Inflammatory macrophage treated with lipopolysaccharide for 4 hours (primary cell): ENCODE results near the gene MAP2K7.
"Not testable (repeated sequence)": the region's sequence is repeated elsewhere in the genome, so short reads cannot be mapped to it uniquely, and the experiment has no call there.

Source experiments
- DNase-seq: peaks from one replicate; pipeline ENCODE4 v3.0.0-alpha.2; 2020

MAP2K7 gene

DNA sequence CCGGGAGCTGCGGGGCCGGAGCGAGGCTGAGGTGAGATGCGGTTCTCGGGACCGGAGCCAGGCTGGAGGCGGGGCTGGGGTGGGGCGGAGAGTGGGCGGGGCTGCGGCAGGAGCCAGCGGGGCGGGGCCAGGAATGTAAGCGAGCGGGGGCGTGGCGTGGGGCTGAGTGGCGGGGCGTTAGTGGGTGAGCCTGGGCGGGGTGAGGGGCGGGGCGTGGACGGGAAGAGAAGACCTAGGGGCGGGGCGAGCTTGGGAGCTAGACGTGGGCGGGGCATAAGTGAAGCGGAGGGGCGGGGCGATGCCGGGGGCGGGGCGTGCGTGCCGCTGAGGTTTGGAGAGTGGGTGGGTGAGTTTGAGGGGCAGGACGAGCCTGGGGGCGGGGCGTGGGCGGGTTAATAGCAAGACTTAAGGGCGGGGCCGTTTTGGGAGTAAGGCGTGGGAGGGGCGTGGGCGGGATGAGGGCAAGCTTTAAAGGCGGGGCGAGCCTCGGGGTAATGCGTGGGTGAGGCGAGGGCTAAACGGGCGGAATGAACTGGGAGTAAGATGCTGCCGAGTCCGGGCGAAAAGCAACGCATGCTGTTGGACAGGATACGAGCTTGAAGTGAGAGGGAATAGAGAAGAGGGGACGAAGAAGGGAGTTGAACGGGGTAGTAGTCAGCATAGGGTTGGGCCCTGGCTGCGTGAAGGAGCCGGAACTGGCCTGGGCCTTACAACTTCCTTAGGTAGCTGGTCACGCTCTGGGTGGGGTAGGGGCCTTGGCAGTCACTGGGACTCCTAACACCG is 17.0 kb downstream of the MAP2K7 start:
- DNase-seq = peak; percentile 98

DNA sequence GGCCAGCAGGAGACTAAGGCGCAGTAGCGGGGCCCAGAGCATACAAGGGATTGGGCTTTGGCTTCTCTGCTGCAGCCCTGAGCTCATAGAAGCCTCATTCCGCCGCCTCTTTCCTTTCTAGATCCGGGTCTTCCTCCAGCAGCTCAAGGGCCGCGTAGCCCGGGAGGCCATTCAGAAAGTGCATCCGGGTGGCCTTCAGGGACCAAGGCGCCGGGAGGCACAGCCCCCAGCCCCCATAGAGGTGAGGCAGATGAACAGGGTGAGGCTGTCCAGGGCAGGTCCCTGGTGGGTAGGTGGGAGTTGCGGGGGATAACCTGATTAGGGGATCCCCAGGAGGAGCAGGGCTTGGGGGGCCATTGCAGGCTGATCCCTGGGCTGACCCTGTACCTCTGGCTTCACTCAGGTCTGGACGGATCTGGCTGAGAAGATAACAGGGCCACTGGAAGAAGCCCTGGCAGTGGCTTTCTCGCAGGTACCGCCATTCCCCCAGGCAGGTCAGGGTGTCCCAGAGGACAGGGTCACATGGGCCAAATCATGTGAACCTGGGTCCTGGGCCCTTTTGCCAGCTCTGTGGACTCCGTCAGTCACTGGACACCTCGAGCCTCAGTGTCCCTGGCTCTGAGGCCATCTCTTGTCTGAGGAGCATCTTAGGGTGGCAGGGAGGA is 17.8 kb downstream of the MAP2K7 start:
- no peak for DNase-seq

DNA sequence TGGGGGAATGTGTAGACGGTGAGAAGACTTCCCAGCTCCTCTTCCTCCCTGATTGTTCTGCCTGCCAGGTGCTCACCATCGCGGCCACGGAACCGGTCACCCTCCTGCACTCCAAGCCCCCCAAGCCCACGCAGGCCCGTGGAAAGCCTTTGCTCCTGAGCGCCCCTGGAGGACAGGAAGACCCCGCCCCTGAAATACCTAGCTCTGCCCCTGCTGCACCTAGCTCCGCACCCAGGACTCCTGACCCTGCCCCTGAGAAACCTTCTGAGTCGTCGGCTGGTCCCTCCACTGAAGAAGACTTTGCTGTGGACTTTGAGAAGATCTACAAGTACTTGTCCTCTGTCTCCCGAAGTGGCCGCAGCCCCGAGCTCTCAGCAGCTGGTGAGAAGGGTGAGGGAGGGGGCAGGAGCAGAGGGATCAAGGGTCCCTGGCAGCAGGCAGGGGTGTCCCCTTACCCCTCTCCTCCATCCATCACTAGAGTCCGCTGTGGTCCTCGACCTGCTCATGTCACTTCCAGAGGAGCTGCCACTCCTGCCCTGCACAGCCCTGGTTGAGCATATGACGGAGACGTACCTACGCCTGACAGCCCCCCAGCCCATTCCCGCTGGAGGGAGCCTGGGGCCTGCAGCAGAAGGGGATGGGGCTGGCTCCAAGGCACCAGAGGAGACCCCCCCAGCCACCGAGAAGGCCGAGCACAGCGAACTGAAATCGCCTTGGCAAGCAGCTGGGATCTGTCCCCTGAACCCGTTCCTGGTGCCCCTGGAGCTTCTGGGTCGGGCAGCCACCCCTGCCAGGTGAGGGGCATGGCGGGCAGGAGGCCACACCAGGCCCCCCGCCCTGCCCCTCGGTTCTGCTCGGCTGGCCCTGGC is 18.5 kb downstream of the MAP2K7 start:
- DNase-seq = no peak

DNA sequence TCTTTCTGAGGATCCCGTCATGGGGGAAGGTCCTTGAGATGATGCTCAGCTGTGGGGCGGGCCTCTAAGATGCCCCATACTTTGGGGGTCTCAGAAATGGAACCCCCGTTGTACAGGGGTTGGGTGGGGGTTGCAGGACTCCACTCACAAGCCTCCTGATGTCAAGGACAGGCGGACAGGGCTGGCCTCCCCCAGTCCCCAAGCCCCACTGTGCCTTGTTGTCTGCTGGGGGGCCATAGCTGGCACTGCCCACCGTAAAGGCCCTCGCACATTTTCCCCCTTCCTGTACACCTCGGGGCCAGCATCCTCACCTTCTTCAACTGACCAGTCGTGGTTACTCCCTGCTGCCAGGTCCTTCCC is 19.1 kb downstream of the MAP2K7 start:
- DNase-seq = no peak

DNA sequence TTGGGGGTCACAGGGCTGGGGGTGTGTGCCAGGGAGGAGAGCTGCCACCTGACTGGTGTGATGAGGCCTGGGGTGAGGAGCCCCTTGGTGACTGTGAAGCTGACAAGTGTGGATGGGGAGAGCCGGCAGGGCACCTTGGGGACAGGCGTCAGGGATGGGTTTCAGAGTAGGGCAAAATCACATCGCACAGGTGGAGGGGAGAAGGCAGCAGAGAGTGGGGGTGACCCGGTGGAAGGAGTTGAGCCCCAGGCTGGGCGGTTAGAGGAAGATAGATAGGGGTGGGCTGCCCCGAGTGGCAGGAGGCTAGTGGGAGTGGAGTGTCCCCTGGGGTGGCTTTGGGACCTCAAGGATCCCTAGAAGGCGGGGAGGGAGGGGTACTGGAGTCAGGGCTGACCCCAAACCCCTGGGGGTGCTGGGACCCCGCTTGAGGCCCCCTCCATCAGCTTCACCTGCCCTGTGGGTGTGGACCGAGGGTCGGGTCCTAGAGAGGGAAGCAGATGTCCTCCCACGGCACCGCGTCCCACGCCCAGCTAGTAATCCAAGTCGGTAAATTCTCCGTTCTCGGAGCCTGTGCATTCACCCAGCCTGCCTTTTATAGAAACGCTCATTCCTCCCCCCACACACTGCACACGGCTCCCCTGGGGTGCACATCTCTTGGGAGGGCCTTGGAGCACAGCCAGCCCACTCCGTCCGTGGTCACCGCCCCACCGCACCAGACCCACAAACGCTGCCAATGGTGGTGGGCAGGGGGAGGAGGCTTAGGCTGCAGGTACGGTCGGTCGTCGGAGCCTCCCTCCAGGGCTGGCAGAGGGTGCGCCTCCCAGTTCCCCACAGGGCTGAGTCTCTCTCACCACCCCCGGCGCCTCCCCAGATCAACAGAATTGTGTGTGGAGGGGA is 19.9 kb downstream of the MAP2K7 start:
- DNase-seq = no peak

DNA sequence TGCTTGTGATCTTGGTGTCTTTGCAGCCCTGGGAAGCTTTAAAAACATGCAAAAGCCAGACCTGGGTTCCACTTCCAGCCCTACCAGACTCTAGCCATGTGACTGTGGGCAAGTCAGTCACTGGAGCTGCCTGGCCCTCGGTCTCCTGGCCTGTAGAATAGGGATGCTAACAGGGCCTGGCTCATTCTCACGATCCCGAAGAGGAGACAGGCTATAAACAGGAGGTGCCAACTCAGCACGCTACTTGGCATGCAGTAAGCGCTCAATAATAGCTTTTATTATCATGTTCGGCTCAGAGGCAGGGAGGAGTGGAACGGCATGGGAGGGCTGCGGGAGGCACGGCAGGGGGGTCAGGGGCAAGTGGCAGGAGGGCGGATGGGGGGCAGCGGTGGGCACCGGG is 20.6 kb downstream of the MAP2K7 start:
- no peak for DNase-seq

DNA sequence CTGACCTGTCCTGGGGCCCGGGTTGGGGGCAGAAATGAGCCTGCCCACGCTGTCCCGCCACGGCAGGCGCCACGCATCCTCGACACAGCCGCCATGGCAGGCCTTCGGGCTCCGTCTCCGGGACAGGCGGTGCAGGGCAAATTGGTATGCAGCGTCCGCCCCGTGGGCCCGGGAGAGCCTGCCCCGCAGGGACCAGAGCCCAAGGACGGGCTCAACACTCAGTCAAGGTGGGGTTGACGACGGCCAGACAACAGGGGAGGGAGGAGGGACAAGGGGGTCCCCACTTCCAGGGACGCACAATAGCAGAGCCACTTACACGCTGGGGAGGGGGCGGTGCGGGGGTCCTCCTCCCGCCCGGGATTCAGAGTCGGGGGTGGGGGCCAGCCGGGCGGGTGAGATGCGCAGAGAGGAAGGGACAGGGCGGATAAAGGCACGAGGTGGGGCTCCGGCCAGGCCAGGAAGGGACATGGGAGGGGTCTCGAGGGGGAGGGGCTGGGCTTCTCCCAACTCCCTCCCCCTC is 21.0 kb downstream of the MAP2K7 start:
- DNase-seq = no peak

DNA sequence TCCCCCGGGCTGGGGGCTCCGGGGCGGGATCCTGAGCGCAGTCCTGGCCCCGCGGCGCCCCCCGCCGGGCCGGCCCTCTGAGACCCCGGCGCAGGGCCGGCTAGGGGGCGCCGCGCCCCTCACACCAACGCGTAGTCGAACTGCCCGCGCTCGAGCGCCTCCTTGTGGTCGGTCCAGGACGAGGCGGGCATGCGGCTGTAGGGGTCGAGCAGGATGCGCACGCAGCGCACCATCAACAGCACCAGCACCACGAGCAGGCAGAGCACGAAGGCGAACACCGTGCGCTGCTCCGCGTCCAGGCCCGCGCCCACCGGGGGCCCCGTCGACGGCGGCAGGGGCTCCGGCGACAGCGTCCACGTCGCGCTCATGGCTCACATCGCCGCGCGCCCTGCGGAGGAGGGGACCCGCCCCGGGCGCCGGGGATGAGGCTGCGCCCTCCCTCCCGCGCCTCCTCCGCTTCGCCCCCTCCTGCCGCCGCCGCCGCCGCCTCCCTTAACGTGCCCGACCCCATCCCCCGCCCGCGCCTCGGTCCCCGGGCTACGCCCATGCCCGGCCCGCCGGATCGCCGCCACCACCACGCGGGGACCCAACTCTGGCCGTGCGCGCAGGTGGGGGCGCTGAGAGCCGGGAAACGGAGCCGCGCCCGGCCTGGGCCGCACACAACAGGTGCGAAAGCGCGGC is 21.6 kb downstream of the MAP2K7 start:
- DNase-seq = peak; percentile 64

DNA sequence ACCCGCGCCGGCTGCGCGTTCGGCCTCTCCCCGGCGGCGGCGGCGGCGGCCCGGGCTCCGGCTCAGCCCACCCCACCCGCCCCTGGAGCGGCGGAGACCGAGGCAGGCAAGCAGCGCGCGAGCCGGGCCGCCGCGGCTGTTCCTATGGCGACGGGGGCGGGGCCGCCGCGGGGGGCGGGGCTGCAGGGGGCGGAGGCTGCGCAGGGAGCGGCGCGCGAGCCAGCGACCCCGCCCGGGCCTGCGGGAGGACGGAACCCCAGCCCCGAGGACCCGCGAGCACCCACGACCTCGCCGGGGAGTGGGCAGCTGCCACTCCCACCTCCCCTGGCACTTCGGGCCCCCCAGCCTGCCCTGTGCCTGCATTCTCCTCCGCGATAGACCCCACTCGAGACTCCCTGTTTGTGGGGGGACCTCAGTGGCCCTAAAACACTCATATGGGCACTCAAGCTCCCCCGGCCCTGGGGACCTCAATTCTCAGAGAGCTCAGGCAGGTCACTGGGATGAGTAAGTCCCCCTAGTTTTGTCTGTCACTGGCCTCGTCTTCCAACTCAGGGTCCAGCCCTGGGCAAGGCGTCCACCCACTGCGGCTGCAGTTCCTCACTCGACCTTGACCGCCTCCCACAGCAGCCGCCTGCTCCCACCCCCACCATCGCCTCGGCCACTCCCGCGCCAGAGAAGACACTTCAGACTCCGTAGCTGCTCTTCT is 22.5 kb downstream of the MAP2K7 start, which contains the start of gene CTXN1:
Gene CTXN1, minus strand, starts transcription at position 115 of the 706 bp plus-strand sequence. CDS start 597 bp downstream, outside the sequence.
- peak; percentile 46 for DNase-seq

DNA sequence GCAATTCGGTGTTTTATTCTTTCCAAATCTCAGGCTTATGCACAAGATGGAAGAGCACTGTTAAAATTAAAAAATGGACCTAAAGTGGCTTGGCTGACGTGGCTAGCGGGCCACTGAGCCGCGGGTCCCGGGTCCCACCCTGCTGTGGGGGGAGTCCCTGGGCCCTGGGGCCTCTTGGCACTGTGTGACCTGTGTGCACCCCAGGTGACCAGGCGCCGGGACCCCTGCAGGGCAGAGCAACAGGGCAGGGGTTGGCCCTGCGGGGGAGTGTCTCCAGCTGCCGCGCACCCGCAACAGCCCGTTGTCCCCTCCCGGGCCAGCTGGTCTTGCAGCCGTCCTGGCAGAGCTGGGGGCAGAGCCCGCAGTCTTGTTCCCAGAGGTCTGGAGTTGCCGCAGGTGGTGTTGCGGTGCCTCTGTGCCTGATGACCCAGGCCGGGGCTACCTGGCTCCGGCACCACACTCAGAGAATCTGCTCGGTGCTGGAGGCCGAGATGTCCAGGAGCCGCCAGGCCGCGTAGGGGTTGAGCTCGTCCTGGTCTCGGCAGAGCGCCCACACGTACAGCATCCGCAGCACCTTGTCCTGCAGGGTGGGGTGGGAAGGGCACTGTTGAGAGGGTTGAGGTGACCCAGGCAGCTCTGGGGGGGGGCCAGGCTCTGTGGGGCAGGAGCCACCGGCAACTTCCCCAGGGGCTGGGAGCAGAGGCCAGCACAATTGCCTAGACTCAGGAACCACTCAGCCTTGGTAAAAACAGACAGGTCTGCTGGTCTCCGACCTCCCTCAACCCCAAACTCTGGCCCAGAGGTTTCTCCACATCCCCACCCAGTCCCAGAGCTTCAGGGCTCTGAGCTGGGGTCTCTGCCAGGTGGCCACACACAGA is 23.3 kb downstream of the MAP2K7 start:
- no peak for DNase-seq

DNA sequence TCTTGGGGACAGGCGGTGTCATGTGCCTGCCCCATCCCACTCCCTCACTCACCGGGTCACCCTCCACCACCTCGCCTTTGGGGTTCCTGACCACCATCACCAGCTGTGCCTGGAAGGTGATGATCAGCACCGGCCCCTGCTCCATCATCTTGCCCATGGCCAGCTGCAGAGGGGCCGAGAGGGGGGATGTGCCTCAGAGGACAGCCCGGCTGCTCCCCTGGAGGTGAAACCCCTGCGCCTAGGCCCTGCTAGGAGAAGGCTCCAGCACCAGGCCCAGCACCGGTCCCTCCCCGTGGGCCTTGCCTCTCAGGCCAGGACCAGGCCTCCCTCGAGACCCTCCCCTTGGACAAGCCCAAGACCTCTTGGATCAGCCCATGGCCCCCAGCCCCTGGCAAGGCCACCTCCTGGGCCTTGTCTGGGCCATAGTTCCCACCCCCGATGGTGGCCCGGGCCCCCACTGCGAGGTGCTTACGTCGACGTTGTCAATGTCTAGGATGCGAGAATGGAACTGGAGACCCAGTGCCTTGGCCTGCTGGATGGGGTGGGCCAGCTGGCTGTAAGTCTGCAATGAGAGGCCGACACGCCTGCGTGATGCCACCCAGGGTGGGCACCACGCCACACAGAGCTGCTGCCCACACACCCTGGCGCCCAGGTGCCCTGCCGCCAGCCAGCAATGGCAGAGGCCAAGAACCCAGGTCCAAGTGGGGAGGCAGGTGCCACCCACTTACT is 24.1 kb downstream of the MAP2K7 start:
- DNase-seq = no peak

DNA sequence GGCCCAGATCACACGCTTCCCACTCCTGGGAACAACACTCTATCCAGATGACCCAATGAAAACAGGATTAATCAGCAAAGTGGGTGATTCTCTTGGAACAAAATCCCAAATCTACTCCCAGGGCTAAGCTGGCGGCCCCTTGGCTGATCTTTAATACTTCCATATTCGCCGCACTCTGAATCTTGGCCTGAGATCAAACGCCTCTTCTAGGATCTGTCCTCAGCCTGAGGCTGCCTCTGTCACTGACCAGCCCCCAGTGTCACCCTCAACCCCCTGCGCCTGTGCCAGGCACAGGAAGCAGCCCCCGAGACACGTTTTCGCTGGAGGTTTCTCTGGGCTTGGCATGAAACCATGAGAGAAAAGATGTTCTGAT is 24.6 kb downstream of the MAP2K7 start:
- DNase-seq = no peak

DNA sequence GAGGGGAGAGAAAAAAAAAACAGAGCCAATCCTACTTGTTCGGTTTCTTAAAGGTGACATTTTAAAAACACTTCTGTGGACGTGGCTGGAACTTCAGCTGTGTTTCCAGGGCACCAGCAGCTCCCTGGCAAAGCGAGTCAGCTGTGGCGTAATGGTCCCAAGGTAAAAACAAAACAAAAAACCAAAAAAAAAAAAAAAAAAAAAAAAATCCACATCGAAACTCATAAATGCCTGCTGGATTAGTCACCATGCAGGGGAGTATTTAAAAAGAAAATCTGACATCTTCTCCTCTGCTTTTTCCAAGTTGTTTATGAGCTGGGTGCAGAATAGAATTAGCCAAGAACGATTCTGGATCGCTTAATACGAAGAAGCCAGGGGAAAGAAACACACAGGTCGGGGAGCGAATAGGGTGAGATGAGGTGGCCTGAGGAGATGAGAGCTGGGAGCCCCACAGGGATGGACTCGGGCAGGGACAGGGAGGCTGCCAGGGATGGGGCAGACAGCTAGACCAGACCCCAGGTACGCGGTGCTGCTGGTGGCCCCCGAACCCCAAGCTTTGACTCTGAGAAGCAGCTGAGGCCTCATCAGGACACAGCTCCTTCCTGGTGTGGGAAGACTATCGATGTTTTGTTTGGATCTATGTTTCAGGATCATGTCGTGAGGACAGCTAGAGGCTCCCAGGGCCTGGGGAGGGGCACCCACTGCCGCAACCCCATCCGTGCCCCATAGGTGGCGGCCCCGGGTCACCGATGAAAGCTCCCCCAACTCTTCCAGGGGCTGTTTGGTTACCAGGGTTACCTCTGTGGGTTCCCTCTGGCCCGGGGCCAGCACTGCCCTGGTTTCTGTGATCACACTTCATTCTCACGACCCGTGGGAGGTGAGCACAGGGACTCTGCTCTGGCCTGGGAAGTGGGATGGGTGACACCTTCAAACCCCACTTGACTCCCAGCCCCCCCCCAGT is 25.3 kb downstream of the MAP2K7 start:
- no peak for DNase-seq

DNA sequence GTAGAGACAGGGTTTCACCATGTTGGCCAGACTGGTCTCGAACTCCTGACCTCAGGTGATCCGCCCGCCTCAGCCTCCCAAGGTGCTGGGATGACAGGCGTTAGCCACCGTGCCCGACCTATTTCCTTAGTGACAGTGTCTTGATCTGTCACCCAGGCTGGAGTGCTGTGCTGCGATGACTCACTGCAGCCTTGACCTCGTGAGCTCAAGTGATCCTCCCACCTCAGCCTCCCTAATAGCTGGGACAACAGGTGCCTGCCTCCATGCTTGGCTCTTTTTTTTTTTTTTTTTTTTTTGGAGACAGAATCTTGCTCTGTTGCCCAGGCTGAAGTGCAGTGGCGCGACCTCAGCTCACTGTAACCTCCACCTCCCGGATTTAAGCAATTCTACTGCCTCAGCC is 26.4 kb downstream of the MAP2K7 start:
- not testable (repeated sequence) for DNase-seq

DNA sequence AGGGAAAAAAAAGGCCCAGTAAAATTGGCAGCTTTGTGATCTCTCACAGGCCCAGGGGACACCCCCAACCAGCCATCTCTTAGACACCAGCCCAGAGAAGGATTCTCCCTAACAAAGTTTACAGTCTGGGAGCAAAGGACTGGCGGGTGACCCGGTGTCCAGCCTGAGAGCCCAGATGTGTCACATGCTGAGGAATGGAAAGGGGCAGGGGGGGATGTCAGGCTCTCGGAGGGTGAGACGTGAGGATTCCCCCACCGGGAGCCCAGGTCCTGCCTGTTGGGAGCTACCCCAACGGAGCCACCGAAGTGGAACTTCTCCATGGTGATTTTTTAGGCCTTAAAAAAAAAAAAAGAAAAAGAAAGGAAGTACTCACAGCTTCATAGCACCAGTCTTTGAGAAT is 27.1 kb downstream of the MAP2K7 start:
- no peak for DNase-seq

DNA sequence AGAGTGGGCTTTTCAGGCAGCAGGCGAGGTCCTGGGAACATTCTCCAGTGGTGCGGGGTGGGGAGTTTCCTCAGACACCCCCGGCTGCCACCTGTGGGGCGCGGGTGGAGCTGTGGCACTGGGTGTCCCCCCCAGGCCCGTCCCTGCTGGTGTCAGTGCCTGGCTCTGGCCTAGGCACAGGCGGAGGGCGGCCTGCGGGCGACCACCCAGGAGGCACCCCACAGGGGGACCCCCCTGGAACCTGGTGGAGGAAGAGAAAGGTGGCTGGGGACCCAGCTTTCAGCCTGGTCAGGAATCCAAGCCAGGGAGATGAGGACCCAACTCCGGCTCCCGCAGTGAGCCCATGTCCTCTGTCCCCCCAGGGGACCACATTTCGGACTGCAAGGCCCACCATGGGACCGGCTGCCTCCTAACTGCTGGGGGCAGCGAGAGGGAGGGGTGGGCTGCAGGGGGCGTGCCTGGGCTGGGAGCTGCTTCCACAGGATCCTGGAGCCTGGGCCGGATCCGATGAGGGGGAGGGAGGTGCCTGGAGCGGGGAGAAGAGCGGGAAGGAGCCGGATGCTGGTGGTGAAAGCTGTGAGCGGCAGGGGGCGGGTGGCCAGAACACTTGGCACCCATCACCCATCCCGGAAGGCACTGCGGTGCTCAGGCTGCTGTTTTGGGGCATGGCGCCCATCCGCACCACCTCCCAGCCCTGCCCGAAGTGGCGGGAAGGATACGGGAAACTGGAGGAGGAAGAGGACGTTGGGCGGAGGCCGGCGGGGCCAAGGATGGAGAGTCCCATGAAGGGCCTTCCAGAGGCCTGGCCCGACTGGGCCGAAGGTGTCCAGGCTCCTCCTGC is 27.8 kb downstream of the MAP2K7 start:
- DNase-seq = no peak
